Measurements from ENCODE around the gene TM9SF2. TPM values are rescaled to one million over a fixed set of nuclear protein-coding genes. Genes with fewer than 3 reads are reported as not detected.

TM9SF2 gene
- polyA plus RNA-seq, 1 donor, result 71.0 TPM

Other genes starting within 250 kb of the TM9SF2 start
- 0.14 TPM for gene GPR18, start 243.1 kb upstream of the TM9SF2 start, polyA plus RNA-seq (ENCODE audit: insufficient read length)
- 3.2 TPM for gene GPR183, start 194.1 kb upstream of the TM9SF2 start, polyA plus RNA-seq (ENCODE audit: insufficient read length)
- gene CLYBL, start 105.2 kb downstream of the TM9SF2 start, polyA plus RNA-seq (ENCODE audit: insufficient read length), result 5.9 TPM

Data from forelimb muscle (tissue), 1 donor.